ENCODE measurements around the gene EPPIN. TPM values are rescaled to one million over a fixed set of nuclear protein-coding genes. Genes with fewer than 3 reads are reported as not detected.

The EPPIN gene
- total RNA-seq, 1 experiment from 2014 or later: not detected

DNA sequence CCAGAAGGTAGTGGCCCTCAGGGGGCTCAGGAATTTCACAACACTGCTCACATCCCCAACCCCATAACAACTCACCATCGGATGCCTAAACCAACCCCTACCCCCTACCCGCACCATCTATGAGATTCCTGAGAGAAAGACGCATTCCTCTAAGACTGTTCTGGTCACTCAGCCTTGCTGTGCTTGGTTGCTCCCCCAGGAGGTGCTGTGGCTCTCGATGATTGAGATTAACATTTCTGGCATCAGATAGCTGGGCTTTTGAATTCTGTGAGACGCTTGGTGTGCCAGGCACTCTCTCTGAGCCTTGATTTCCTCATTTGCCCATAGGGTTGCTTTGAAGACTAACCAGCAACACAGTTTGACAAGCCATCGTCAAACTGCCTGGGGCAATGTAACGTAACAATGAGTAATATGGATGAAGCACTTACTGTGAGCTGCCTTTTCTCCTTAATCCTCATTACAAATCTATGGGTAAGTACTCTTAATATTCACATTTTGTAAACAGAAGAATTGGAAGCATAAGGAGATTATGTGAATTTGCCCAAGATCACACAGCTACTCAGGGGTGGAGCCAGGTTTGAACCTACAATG lies 8.9 kb downstream of the EPPIN start:
- DNase-seq (ENCODE audit: low read depth): no peak

DNA sequence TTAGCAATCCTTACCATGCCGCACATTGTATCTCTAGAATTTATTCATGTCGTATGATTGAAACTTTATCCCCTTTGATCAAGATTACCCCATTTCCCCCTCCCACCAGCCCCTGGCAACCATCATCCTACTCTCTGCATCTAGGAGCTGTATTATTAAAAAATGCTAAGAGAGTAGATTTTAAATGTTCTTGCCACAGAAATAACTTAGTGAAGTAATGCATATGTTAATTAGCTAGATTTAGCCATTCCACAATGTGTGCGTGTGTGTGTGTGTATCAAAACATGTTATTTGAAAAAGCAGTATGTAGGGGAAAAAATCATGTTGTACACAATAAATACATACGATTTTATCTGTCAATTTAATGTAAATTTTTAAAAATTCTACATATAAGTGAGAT lies 19.9 kb downstream of the EPPIN start:
- DNase-seq (ENCODE audit: low read depth): no peak

DNA sequence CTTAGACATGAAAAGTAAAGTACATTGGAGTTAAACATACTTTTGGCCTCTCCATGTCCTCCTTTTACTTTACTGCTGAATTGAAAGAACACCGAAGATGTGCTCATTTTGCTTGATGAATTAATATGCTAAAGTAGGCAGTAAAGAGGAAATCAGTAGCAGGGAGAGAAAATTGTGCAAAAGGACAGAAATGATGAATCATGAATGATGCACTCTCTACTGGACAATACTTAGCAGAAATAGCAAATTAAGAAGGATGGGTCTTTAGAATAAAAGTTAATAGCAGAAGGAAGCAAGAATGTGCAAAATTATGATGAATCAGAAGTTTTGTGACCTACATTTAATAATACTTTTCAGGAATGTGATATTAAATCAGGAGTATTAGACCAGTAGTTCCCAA lies 23.4 kb downstream of the EPPIN start:
- no peak for DNase-seq (ENCODE audit: low read depth)

DNA sequence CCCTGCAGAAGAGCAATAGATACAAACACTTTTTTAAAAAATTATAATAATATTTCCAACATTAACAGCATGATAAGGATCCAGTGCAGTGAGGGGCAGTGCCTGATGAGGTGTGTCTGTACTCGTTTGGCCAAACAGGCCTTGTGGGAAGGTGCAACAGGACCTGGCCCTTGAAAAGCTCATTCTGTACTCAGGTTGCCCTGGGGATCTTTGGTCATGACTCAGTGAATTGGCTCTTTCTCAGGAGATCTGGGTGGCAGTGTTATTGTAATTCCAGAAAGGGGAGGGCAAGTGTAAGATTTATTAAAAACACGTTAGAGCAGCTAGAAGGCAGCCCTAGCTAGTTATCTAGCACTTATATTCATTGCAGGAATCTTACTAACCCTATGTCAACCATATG lies 28.9 kb downstream of the EPPIN start:
- no peak for DNase-seq (ENCODE audit: low read depth)

- no peak for DNase-seq (ENCODE audit: low read depth)
These were observed 31.9 kb downstream of the EPPIN start, which contains the start of gene SPINT3 for GRCh38 chr20:45515147-45515913. Gene SPINT3 (minus strand): TSS chr20:45515622. CDS start chr20:45515608, 14 bp downstream.

- DNase-seq (ENCODE audit: low read depth): no peak
These were observed 36.8 kb downstream of the EPPIN start for GRCh38 chr20:45510242-45510862.

GRCh38 chr20:45509091-45509490 lies 38.1 kb downstream of the EPPIN start:
- DNase-seq (ENCODE audit: low read depth): no peak

DNA sequence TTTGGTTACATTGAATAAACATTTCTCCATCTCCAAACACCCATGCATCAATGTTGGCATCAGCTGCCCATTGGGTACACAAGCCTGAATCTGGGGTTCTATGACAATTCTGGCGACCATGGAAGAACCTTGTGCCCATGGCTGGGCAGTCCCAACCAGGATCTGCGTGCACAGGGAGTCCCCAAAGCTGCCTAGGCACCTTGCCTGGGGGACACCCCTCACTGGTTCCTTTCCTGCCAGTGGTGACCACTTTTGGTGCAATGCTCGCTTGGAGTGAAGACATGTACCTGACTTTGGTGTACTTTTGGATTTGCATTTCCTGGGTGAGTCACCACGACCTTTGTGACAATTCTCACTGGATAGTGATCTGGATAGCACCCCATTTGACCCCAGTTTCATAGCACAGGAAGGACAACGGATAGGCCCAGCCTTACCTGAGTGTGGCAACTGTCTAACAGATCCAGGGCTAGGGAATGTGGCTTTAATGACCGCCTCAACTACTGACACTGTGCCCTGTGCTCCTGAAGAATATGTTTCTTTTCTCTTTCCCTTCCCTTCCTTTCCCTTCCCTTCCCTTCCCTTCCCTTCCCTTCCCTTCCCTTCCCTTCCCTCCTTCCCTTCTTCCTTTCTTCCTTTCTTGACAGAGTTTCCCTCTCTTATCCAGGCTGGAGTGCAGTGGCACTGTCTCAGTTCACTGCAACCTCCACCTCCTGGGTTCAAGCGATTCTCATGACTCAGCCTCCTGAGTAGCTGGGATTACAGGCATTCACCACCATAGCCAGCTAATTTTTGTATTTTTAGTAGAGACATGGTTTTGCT lies 38.9 kb downstream of the EPPIN start:
- DNase-seq (ENCODE audit: low read depth): no peak

DNA sequence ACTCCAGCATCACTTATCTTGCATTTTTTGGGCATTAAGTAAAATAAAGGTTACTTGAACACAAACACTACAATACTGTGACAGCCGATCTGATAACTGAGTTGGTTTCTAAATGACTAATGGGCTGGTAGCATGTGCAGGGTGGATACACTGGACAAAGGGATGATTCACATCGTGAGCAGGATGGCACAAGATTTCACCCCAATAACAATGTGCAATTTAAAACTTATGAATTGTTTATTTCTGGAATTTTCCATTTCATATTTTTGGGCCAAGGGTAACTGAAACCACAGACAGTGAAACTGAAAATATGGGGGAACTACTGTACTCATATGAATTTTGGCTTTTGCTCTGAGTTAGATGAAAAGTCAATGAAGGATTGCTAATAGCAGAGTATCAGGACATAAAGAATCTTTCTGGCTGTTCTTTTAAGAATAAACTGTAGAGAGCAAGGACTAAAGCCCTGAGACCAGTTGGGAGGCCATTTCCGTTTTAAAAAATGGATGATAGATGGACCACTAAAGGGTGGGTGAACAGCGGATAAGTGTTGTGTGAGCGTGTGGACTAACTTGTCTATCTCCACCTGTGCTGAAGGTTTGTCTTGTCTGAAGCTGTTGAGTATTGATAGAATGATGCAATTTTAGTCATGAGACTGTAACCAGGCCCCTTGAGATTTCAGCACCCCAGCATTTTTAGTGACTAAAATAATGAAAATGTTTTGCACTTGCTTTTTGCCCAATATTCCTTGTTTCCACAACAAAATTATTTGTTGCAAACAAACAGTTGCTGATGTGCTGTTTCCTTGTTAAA lies 40.0 kb downstream of the EPPIN start:
- DNase-seq (ENCODE audit: low read depth): peak; percentile 26

DNA sequence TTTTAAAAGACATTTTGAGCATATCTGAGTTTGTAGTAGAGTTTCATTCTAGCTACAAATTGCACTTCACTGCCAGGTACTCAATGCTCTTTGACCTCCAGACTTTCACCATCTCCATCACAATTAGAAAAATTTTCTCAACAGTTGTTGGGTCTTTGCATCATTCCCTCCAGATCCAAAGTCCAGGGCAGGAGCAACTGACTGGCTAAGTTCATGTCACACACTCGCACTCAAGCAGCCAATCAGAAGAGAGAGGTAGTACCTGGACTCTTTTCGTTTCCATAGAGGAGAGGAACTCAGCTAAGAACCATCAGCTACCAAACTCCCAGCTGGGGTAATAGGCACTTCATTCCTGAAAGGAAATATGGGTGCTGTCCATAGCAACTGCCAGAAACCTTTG lies 40.8 kb downstream of the EPPIN start:
- no peak for DNase-seq (ENCODE audit: low read depth)

DNA sequence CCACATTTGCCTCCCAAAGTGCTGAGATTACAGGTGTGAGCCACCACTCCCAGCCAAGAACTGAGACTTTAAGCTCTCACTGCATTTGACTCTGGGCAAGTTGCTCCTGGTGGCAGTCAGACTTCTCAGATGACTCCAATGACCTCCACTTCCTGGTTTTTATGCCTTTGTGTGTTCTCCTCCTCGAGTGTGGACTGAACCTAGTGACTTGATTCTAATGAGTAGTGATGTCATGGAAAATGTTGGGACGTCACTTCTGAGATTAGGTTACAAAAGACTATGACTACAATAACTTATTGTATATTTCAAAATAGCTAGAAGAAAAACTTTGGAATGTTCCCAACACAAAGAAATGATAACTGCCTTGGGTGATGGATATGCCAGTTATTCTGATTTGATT lies 43.8 kb downstream of the EPPIN start:
- DNase-seq (ENCODE audit: low read depth): no peak

DNA sequence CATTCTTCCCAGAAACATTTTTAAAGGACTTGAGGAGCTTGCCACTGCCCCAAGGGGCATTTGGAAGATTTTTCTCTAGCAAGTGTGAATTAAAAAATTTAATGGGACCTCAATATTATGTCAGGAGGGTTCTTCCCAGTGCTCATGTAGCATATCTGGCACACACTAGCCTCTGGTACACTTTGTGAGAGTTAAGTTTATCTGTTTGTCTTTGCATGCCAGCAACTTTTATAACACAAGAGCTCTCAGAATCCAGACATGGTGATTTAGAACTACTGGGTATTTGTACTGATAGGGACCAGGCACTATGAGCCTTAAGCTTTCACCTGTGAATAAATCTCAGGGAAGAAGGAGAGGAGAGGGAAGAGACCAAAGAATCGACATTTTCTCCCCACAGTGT lies 44.6 kb downstream of the EPPIN start:
- no peak for DNase-seq (ENCODE audit: low read depth)

DNA sequence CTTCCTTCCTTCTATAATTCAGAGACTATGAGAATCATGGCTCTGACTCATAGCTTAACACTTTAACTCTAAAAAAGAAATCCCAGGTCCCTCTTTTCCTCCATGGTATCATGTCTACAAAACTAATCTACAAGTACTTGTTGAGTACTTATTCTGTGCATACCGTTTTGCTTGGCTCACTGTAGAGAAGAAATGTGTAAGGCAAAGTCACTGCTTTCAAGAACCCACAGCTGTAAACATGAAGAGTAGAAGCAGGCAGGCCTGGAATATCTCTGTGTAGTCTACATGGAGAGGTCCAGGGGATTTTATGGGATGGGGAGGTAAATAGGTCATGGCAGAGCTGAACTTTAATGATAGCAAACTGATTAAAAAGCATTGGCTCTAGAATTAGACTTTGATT lies 45.6 kb downstream of the EPPIN start:
- DNase-seq (ENCODE audit: low read depth): no peak

DNA sequence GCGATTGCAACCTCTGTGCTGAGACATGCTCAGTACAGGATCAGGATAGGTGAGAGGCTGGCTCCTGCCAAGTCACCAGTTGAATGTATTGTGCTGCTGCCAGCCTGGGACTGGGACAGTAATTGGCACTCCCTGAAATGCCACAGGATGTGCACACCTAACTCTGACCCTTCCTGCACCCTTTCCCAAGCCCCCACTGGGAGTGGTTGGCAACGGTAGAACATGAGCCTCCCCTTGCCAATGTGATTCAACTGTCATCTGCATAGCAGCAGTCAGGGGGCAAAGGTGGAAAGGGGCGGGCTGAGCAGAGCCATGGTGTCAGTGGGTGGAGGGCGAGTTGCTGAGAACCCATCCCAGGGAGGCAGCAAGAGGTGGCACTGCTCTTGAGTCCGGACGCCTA lies 47.2 kb downstream of the EPPIN start:
- DNase-seq (ENCODE audit: low read depth): no peak

GRCh38 chr20:45497971-45498494 lies 49.2 kb downstream of the EPPIN start:
- DNase-seq (ENCODE audit: low read depth): no peak

GRCh38 chr20:45496166-45496565 lies 51.0 kb downstream of the EPPIN start:
- DNase-seq (ENCODE audit: low read depth): no peak

DNA sequence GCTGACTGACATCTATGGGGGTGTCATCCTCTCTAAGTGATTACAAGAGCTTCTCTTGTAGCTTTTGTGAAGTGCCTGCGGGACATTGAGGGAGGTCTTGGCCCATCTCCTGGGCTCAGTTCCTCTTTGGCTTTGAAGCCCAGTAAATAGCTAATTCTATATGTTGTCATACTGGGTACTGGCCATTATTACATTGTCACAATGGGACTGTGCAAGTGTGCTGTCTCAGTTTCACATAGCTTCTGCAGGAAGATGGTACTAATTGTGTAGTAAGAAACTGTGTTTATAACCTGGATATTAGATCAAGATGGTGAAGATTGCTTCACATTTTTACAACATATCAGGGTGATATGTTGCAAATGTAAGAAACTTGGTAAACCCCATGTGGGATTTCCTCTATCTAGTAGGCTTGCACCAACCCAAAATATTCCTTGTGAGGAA lies 51.7 kb downstream of the EPPIN start:
- DNase-seq (ENCODE audit: low read depth): no peak

Measured in LHCN-M2 (cell line).